ENCODE measurements around the gene TEX53.

Gene TEX53

GRCh38 chr9:114666401-114666800 is 8.8 kb upstream of the TEX53 start:
- no peak overlapping the region for H3K4me3 ChIP-seq (replicated peaks in 1 of 2; ENCODE audit: low read depth in 2 of 2, low read length in 2 of 2)
- DNase-seq (ENCODE audit: low read depth in 2 of 2) = no peak
- no peak for TF ChIP-seq CTCF (IDR thresholded peaks at IDR 0.05; ENCODE audit: low read depth, low read length)

- H3K4me3 ChIP-seq (replicated peaks in 1 of 2; ENCODE audit: low read depth in 2 of 2, low read length in 2 of 2) = no peak overlapping the region
- DNase-seq (ENCODE audit: low read depth in 2 of 2) = no peak
- TF ChIP-seq CTCF (IDR thresholded peaks at IDR 0.05; ENCODE audit: low read depth, low read length) = no peak
These were observed 6.6 kb upstream of the TEX53 start for GRCh38 chr9:114664181-114664580.

GRCh38 chr9:114662081-114662989 is 4.7 kb upstream of the TEX53 start:
- H3K4me3 ChIP-seq (replicated peaks in 1 of 2; ENCODE audit: low read depth in 2 of 2, low read length in 2 of 2) = no peak overlapping the region
- TF ChIP-seq CTCF (IDR thresholded peaks at IDR 0.05; ENCODE audit: low read depth, low read length) = peak; percentile 95
- peak; percentile 35 to 55 for DNase-seq (ENCODE audit: low read depth in 2 of 2)

GRCh38 chr9:114656301-114656700 is 1.3 kb downstream of the TEX53 start:
- DNase-seq (ENCODE audit: low read depth in 2 of 2) = no peak
- TF ChIP-seq CTCF (IDR thresholded peaks at IDR 0.05; ENCODE audit: low read depth, low read length) = no peak
- H3K4me3 ChIP-seq (replicated peaks in 1 of 2; ENCODE audit: low read depth in 2 of 2, low read length in 2 of 2) = no peak overlapping the region

GRCh38 chr9:114655689-114656088 is 1.9 kb downstream of the TEX53 start:
- DNase-seq (ENCODE audit: low read depth in 2 of 2) = peak; percentile 69 to 80
- TF ChIP-seq CTCF (IDR thresholded peaks at IDR 0.05; ENCODE audit: low read depth, low read length) = no peak
- H3K4me3 ChIP-seq (replicated peaks in 1 of 2; ENCODE audit: low read depth in 2 of 2, low read length in 2 of 2) = no peak overlapping the region

- DNase-seq (ENCODE audit: low read depth in 2 of 2) = peak; percentile 85 to 87
- no peak overlapping the region for H3K4me3 ChIP-seq (replicated peaks in 1 of 2; ENCODE audit: low read depth in 2 of 2, low read length in 2 of 2)
- peak; percentile 97 for TF ChIP-seq CTCF (IDR thresholded peaks at IDR 0.05; ENCODE audit: low read depth, low read length)
These were observed 3.9 kb downstream of the TEX53 start for GRCh38 chr9:114653556-114654159.

Measured in cardiac fibroblast (primary cell).